Muscle layer of duodenum (tissue), 2 donors: ENCODE results near the gene PKD1L1.

Experiments
- H3K27ac ChIP-seq: one replicate; pipeline ENCODE4 v1.7.0; 2013; ENCODE audit warnings: mild to moderate bottlenecking, low read length
- H3K27me3 ChIP-seq: one replicate; pipeline ENCODE4 v1.7.0; 2013; ENCODE audit warnings: low read depth, mild to moderate bottlenecking, control low read depth, low read length
- H3K36me3 ChIP-seq, 2 donors: one replicate each; pipeline ENCODE4 v1.7.0; 2013; ENCODE audit warnings: low read length in 2 of 2, control low read depth in 1 of 2, mild to moderate bottlenecking in 1 of 2; ENCODE audit not compliant: insufficient read depth in 2 of 2, control insufficient read depth in 1 of 2
- H3K4me1 ChIP-seq, 2 donors: one replicate each; pipeline ENCODE4 v1.7.0; 2013; ENCODE audit warnings: low read length in 2 of 2, mild to moderate bottlenecking in 2 of 2, control low read depth in 1 of 2, moderate library complexity in 1 of 2; ENCODE audit not compliant: insufficient read depth in 2 of 2, control insufficient read depth in 1 of 2
- H3K4me3 ChIP-seq, 2 donors: one replicate each; pipeline ENCODE4 v1.7.0; 2013; ENCODE audit warnings: low read length in 2 of 2, low read depth in 1 of 2, mild to moderate bottlenecking in 1 of 2
- H3K9me3 ChIP-seq, 2 donors: one replicate each; pipeline ENCODE4 v1.7.0; 2013; ENCODE audit warnings: low read length in 2 of 2, control low read depth in 1 of 2, mild to moderate bottlenecking in 1 of 2; ENCODE audit not compliant: control insufficient read depth in 1 of 2
- donor health status: healthy.

PKD1L1 gene

GRCh38 chr7:47914717-47915615, 33.3 kb downstream of the PKD1L1 start:
- no peaks in the 10 kb centered on the region for H3K9me3 ChIP-seq
- no peak overlapping the region for H3K4me3 ChIP-seq
- H3K4me1 ChIP-seq = no peaks in the 10 kb centered on the region
- H3K36me3 ChIP-seq = no peaks in the 10 kb centered on the region
- H3K27me3 ChIP-seq = no peaks in the 10 kb centered on the region
- H3K27ac ChIP-seq = no peak overlapping the region

DNA sequence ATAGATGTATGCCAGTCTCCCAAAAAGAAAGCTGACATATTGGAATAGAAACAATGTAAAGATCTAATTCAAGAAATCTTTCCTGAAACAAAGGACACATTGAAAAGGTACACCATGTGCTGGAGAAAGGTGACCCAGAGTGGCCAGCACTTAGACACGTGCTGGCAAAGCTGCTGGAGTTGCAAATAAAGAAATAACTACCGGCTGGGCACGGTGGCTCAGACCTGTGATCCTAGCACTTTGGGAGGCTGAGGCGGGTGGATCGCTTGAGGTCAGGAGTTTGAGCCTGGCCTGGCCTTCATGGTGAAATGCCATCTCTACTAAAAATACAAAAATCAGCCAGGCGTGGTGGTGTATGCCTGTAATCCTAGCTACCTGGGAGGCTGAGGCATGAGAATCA, 35.9 kb downstream of the PKD1L1 start:
- Histone ChIP-seq H3K9me3 (no peaks in the 10 kb centered on the region), H3K4me3 (no peak overlapping the region), H3K36me3 (no peaks in the 10 kb centered on the region)

GRCh38 chr7:47908720-47909119, 39.5 kb downstream of the PKD1L1 start:
- no peak overlapping the region for H3K4me3 ChIP-seq

More for the DNA sequence above, 35.9 kb downstream of the PKD1L1 start:
- Histone ChIP-seq H3K4me1 (no peaks in the 10 kb centered on the region), H3K27me3 (no peaks in the 10 kb centered on the region), H3K27ac (no peak overlapping the region)

DNA sequence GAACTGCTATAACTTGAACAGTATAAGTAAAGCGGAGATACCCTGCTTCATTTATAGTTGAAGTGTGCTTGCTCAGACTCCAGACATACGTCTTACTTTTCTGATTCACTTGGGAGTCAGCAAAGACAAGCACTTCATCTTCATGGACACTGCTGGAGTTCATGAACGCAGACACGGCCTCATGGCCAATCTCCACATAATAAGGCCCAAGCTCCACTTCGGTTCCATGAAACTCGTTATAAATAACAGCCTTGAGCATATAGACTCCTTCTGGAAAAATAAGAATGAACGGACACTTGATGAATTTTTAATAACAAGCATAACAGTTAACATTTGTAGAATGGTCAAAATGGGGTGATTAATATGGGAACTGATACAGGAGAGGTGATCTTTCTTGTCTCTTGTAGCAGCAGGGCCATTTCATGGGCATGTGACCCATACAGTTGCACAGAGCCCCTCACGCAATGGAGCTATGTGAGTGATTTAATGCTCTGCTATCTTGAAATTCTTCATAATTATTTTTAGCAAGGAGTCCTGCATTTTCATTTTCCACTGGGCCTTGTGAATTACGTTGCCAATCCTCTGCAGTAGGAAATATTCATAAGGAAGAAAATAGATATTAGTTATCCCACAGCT, 40.2 kb downstream of the PKD1L1 start:
- Histone ChIP-seq H3K4me1 (no peaks in the 10 kb centered on the region), H3K27ac (no peak overlapping the region), H3K36me3 (no peaks in the 10 kb centered on the region), H3K9me3 (no peaks in the 10 kb centered on the region), H3K27me3 (no peaks in the 10 kb centered on the region), H3K4me3 (no peak overlapping the region)

More at GRCh38 chr7:47908720-47909119, 39.5 kb downstream of the PKD1L1 start:
- Histone ChIP-seq H3K4me1 (no peaks in the 10 kb centered on the region), H3K9me3 (no peaks in the 10 kb centered on the region), H3K27me3 (no peaks in the 10 kb centered on the region), H3K36me3 (no peaks in the 10 kb centered on the region), H3K27ac (no peak overlapping the region)

- H3K4me3 ChIP-seq = no peak overlapping the region
- H3K4me1 ChIP-seq = no peaks in the 10 kb centered on the region
- H3K27ac ChIP-seq = no peak overlapping the region
- no peaks in the 10 kb centered on the region for H3K9me3 ChIP-seq
- H3K36me3 ChIP-seq = no peaks in the 10 kb centered on the region
- no peaks in the 10 kb centered on the region for H3K27me3 ChIP-seq
Measured at GRCh38 chr7:47906883-47907282, 41.4 kb downstream of the PKD1L1 start.

DNA sequence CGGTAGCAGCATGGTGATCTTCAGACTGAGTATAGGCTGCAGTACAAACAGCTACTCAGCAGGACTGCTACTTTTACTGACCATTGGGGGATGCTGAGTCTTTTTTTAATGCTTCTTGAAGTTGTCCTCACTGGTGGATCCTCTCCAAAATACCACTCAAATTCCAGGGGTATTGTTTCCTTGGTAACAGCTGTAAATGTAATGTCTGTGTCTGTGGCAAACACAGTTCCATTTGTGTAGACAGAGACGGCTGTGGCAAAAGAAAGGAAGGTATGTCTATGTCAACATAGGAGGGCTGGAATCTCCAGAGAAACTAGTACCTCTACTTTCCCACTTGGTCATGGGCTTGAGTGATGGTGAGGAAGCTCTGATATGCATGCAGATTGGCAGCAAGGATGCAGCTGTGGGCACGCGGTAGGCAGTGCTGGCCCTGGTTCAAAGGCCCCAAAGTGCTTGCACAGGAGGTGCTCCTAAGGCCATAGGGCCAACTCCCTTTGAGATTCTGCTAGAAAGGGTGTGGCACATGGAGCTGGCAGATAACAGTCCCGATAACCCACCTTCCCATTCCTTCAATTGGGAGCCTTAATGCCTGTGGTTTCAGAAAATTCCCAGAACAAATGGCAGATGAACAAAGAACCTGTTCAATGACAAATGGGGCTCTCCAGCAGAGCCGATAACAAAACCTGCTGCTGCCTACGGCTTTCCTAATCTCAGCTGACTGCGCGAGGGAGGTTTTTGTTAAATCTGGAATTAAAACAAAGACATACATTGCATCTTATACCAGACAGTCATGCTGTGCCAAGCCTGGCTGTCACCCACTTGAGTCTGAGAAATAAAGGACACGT, 43.0 kb downstream of the PKD1L1 start:
- H3K27me3 ChIP-seq = no peaks in the 10 kb centered on the region
- H3K4me1 ChIP-seq = no peaks in the 10 kb centered on the region
- H3K27ac ChIP-seq = no peak overlapping the region
- no peak overlapping the region for H3K4me3 ChIP-seq
- no peaks in the 10 kb centered on the region for H3K36me3 ChIP-seq
- H3K9me3 ChIP-seq = no peaks in the 10 kb centered on the region

DNA sequence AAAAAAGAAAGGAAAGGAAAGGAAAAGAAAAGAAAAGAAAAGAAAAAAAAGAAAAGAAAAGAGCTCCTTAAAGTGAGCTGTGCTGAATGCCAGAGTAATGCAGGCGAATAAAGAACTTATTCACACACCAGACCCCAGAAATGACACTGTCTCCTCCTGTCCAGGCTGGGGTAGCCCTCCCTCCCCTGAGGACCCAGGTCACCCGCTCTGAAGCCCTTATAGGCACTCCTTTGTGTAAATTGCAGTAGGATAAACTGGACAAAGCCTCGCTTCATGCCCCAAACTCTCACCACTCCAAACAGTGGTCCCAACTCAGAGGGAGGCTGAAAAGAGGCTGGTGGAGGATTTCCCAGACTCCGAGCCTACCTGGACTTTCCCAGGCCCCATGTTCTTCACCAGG, 46.3 kb downstream of the PKD1L1 start:
- Histone ChIP-seq H3K27ac (no peak overlapping the region), H3K4me1 (no peaks in the 10 kb centered on the region), H3K36me3 (no peaks in the 10 kb centered on the region), H3K9me3 (no peaks in the 10 kb centered on the region), H3K4me3 (no peak overlapping the region), H3K27me3 (no peaks in the 10 kb centered on the region)

GRCh38 chr7:47901542-47901941, 46.7 kb downstream of the PKD1L1 start:
- Histone ChIP-seq H3K27me3 (no peaks in the 10 kb centered on the region), H3K4me1 (no peaks in the 10 kb centered on the region), H3K4me3 (no peak overlapping the region), H3K9me3 (no peaks in the 10 kb centered on the region), H3K27ac (no peak overlapping the region), H3K36me3 (no peaks in the 10 kb centered on the region)

GRCh38 chr7:47897831-47898230, 50.4 kb downstream of the PKD1L1 start:
- Histone ChIP-seq H3K4me3 (no peak overlapping the region), H3K9me3 (no peaks in the 10 kb centered on the region), H3K36me3 (no peaks in the 10 kb centered on the region), H3K27me3 (no peaks in the 10 kb centered on the region), H3K4me1 (no peaks in the 10 kb centered on the region), H3K27ac (no peak overlapping the region)

GRCh38 chr7:47896809-47897423, 51.4 kb downstream of the PKD1L1 start:
- no peaks in the 10 kb centered on the region for H3K27me3 ChIP-seq
- no peaks in the 10 kb centered on the region for H3K36me3 ChIP-seq
- H3K27ac ChIP-seq = no peak overlapping the region
- no peaks in the 10 kb centered on the region for H3K4me1 ChIP-seq
- H3K4me3 ChIP-seq = no peak overlapping the region
- H3K9me3 ChIP-seq = no peaks in the 10 kb centered on the region

- no peaks in the 10 kb centered on the region for H3K4me1 ChIP-seq
- H3K27me3 ChIP-seq = no peaks in the 10 kb centered on the region
- no peaks in the 10 kb centered on the region for H3K9me3 ChIP-seq
- no peak overlapping the region for H3K4me3 ChIP-seq
- no peaks in the 10 kb centered on the region for H3K36me3 ChIP-seq
- H3K27ac ChIP-seq = no peak overlapping the region
Measured at GRCh38 chr7:47895026-47895425, 53.2 kb downstream of the PKD1L1 start.
